Right lung (tissue), 5 donors: ENCODE data around the gene DENND5B. TPM values are rescaled to one million over a fixed set of nuclear protein-coding genes. Genes with fewer than 3 reads are reported as not detected.

Source experiments
- DNase-seq, 2 donors: peaks; one replicate each; pipeline ENCODE4 v3.0.0-alpha.2; 2013
- polyA plus RNA-seq, 5 donors: library from polyadenylated mRNA; unstranded; fragments of 120-200 nt; gene quantifications; one replicate each; pipeline versions ENCODE4 v1.2.1 to v1.2.3, GENCODE V29; 2013; ENCODE audit warnings: inconsistent platforms in 1 of 5, low replicate concordance in 1 of 5; ENCODE audit not compliant: insufficient read length in 5 of 5, insufficient read depth in 1 of 5

The DENND5B gene
- polyA plus RNA-seq, 5 donors, result 6.5 to 11.1 (median 8.6) TPM

DNA sequence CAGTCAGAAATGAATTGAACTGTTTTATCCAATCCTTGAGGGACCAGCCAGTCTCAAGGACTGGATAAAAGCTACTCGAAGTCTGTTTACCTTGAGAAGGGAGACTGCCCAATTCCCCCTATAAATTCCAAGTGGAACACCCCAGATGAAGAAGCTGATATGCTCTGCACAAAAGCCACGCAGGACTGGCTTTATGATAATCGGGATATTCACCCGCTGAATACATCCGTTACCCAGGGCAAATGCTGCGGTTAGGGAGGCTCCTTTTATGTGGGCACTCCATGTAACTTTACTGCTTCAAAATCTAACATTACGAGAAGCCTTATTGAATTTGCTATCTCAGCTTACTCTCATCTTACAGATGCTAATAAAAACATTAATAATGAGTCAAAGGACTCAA is 119.1 kb downstream of the DENND5B start:
- DNase-seq, result no peak

- no peak for DNase-seq
These were observed 119.9 kb downstream of the DENND5B start for GRCh38 chr12:31471051-31471450.

DNA sequence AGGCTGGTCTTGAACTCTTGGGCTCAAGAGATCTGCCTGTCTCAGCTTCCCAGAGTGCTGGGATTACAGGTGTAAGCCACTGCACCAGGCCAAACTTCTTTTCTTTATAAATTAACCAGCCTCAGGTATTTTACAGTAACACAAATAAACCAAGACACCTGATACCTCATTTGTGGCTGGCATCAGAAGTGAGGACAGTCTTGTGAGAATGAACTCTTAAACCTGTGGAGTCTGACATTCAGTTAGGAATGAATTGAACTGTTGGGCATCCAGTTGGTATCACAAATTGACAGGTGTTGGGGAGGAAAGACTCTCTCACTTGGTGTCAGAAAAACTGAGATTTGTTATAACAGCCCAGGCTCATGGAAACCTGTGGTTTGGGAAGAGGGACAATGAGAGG is 120.5 kb downstream of the DENND5B start:
- DNase-seq, result no peak

- DNase-seq, result no peak
These were observed 124.2 kb downstream of the DENND5B start for GRCh38 chr12:31466768-31467167.

- DNase-seq, result no peak
These were observed 125.9 kb downstream of the DENND5B start for GRCh38 chr12:31465002-31465401.

DNA sequence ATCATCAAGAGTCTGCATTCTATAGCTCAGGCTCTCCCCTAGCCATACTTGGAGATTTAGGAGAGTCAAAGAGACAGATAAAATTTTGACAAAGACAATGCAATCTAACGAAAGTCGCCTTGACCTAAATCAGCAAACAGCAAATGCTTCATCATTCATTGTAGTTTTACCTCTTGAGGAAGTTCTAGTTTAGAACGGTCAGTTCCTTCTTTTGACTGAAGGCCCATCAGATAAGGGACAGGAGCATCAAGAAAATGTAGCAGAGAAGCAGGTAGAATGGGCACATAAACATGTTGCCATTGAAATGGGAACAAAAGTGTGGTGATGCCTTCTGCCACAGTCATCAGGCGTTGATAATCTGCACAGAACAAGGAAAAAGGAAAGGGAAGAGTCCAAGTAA is 130.9 kb downstream of the DENND5B start:
- DNase-seq, result no peak

- DNase-seq, result no peak
These were observed 134.4 kb downstream of the DENND5B start for GRCh38 chr12:31456562-31456961.

DNA sequence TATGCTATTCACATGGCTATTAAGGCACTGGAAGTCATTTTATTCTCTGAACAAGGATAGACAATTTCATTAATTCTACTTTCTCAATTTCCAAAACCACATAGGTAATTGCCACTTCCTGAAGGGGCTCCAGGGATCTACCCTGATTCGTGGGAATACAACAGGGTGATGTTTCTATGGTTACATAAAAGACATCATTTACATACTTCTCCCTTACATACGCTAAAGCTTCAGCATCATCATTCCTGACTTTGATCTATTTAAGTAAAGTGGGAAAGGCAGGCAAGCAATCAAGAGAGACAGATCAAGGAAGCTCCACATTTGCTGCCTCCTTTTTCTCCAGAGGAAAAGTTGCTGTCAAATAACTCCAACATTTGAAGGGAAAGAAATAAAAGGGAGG is 146.2 kb downstream of the DENND5B start:
- no peak for DNase-seq

DNA sequence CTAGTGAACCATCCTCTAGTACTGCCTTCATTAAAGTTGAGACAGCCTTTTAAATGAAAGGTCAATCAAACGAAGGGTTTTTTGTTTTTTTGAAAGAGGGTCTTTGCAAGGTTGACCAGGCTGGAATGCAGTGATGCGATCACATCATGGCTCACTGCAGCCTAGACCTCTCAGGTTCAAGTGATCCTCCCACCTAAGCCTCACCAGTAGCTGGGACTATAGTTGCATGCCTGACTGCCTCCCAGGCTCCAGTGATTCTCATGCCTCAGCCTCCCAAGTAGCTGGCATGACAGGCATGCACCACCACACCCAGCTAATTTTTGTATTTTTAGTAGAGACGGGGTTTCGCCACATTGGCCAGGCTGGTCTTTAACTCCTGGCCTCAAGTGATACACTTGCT is 150.3 kb downstream of the DENND5B start:
- DNase-seq, result no peak

DNA sequence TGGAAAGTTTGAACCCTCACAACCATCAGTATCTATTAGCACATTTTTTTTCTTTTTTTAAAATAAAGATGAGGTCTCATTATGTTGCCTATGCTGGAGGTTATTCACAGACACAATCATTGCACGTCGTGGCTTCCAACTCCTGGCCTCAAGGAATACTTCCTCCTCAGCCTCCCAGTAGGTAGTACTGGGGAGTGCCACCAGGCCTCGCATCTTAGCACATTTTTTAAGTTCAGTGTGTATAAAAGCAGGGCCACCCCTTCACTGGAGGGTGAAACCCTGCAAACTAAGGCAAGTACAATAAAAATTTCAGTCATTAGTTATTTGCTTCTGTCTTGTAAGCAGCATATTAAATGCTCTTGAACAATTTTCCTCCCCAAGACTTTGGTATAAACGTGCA is 150.8 kb downstream of the DENND5B start:
- DNase-seq, result no peak

- DNase-seq, result peak; percentile 5 to 15
These were observed 159.2 kb downstream of the DENND5B start for GRCh38 chr12:31431721-31432240.

- no peak for DNase-seq
These were observed 167.5 kb downstream of the DENND5B start for GRCh38 chr12:31423405-31423804.

DNA sequence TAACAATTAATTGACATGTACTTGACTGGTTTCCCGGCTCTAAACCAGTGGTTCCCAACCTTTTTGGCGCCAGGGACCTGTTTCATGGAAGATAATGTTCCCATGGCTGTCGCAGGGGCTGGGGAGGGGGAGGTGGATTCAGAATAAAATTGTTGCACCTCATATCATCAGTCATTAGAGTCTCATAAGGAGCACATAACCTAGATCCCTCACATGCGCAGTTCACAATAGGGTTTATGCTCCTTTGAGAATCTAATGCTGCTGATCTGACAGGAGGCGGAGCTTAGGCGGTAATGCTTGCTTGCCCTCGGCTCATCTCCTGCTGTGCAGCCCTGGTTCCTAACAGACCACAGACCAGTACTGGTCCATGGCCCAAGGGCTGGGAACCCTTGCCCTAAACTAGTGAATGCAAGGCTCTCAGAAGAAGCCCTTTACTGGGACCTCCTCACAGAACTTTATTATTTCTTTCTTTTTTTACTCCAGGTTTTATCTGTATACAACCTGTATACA is 178.6 kb downstream of the DENND5B start:
- DNase-seq, result no peak

DNA sequence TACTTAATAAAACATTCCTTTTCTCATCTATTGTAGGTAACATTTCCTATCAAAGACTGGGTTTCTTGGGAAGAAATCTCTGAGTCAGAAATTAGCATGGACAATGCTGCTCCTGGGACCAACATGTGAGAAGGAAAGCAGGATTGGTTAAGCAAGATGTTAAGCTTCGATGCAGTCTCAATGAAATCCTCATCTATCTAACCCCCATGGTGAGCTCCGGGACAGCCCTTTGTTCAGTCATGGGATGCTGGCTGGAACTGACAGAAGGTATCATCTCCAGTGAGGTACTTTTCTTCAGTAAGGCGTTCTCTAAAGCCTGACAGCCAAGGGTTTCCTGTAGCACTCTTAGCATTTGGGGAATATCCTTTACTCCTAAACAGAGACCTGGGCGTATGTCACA is 182.2 kb downstream of the DENND5B start:
- DNase-seq, result no peak

DNA sequence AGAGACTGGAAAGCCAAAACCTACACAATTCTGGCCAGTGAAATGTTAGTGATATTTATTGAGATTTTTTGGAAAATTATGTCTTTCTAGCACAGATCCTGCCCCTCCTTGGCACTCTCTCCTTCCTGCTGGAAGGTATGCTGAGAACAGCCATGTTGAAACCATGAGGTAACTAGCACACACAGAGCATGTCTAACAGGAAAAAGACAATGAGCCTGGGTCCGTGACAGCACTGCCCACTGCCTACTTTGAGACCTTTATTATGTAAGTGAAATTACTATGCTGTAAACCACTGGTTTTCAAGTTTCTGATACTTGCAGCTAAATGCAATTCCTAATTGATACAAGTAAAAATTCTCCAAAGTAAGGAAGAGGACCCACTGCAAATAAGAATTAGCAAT is 183.4 kb downstream of the DENND5B start:
- no peak for DNase-seq

GRCh38 chr12:31406345-31406744 is 184.6 kb downstream of the DENND5B start:
- DNase-seq, result no peak

- DNase-seq, result no peak
These were observed 185.9 kb downstream of the DENND5B start for GRCh38 chr12:31405021-31405420.

GRCh38 chr12:31403099-31403607 is 187.8 kb downstream of the DENND5B start:
- peak; percentile 55 to 58 for DNase-seq

GRCh38 chr12:31393004-31393550 is 197.9 kb downstream of the DENND5B start:
- DNase-seq, result no peak

DNA sequence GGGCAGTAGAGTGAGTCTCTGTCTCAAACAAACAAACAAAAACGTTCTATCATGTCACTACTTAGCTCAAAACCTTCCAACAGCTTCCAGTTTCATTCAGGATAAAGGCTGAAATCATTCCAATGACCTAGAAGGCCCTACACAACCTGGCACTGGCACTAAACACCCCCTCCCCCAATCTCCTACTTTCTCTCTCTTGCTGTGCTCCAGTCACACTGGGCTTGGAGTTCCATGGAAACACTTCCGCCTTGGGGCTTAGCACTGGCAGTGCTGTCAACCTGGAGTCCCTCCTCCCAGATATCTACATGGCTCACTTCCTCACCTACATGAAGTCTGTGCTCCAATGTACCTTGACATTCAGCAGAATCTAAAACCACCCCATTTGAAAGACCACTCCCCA is 199.9 kb downstream of the DENND5B start:
- no peak for DNase-seq

GRCh38 chr12:31388713-31389112 is 202.2 kb downstream of the DENND5B start:
- DNase-seq, result no peak

GRCh38 chr12:31387466-31387865 is 203.5 kb downstream of the DENND5B start:
- no peak for DNase-seq

- no peak for DNase-seq
These were observed 203.9 kb downstream of the DENND5B start for GRCh38 chr12:31387011-31387410.

DNA sequence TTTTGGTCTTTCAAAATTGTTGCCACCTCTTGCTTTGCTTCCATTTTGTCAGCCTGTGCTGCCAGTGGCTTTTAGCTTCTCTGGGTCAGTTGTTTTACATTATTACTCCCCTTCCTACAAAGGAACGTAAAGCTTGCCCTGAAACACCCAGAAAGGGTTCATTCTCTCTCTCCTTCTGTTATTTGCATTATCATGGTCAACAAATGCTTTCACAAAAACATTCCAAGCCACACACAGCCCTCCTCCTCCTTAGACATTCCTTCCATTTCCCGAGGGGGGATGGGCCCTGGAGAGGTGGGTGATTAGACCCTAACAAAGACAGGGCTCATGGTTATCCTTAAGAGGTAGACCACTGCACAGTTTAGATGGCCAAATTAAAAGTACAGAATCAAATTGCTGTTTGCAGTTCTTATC is 204.6 kb downstream of the DENND5B start:
- DNase-seq, result no peak
